ENCODE results near the gene LPP.

- TF ChIP-seq POLR2A (IDR thresholded peaks at IDR 0.05; ENCODE audit: borderline replicate concordance, extremely low read depth, insufficient read depth, insufficient read length) (no peak), EZH2 (IDR thresholded peaks at IDR 0.05) (no peak), ZFX (IDR thresholded peaks at IDR 0.05) (no peak), CTCF (IDR thresholded peaks at IDR 0.05 in 2 of 3, conservative IDR thresholded peaks at IDR 0.05 in 1 of 3; ENCODE audit: borderline replicate concordance in 1 of 3, insufficient read depth in 1 of 3, low read depth in 2 of 3, low read length in 2 of 3) (no peak), REST (IDR thresholded peaks at IDR 0.05; ENCODE audit: low read depth) (no peak), RAD21 (IDR thresholded peaks at IDR 0.05; ENCODE audit: low read depth) (no peak)
Measured at GRCh38 chr3:188553569-188553968, 399.6 kb downstream of the LPP start.
